ENCODE results near the gene MSH5. TPM values are rescaled to one million over a fixed set of nuclear protein-coding genes. Genes with fewer than 3 reads are reported as not detected.

MSH5 gene
- total and polyA plus RNA-seq, 2 experiments from 2014 or later, result 12.1 to 23.9 TPM

- H3K36me3 ChIP-seq (ENCODE audit: insufficient read depth), result no peaks in the 10 kb centered on the region
- H3K9me2 ChIP-seq (ENCODE audit: insufficient read depth), result no peaks in the 10 kb centered on the region
- H3K36me3 Mint-ChIP-seq (ENCODE audit: low read depth), result no peaks in the 10 kb centered on the region
- no peak overlapping the region for H3K27ac Mint-ChIP-seq
- TF ChIP-seq CREB1 (CRISPR knock-in tag; IDR thresholded peaks at IDR 0.05; ENCODE audit: low read depth), result no peak
- TF ChIP-seq STAT1 (IDR thresholded peaks at IDR 0.05; ENCODE audit: unreplicated experiment), result no peak
- no peak for TF ChIP-seq NANOG (IDR thresholded peaks at IDR 0.05; ENCODE audit: borderline replicate concordance)
- H3K27me3 ChIP-seq (ENCODE audit: insufficient read depth), result no peaks in the 10 kb centered on the region
- peaks cover 19% of the 10 kb centered on the region for H3K27me3 Mint-ChIP-seq (ENCODE audit: insufficient read depth, low read depth, poor library complexity)
- H3F3A ChIP-seq (replicated peaks; ENCODE audit: low read depth), result no peaks in the 10 kb centered on the region
- no peak overlapping the region for H3K4me3 ChIP-seq
- DNase-seq (ENCODE audit: low spot score) (no peak), ATAC-seq (no peak)
- H3K27ac ChIP-seq (ENCODE audit: low read depth), result no peak overlapping the region
- H3K4me2 ChIP-seq, result no peak overlapping the region
- H3K9me3 Mint-ChIP-seq, result no peaks in the 10 kb centered on the region
- H2AFZ ChIP-seq, result no peak overlapping the region
- no peak overlapping the region for H3K4me3 Mint-ChIP-seq
- H3K4me1 Mint-ChIP-seq, result peaks cover 24% of the 10 kb centered on the region
- no peaks in the 10 kb centered on the region for H3K79me2 ChIP-seq (replicated peaks; ENCODE audit: insufficient read depth)
- peaks cover 20% of the 10 kb centered on the region for H3K4me1 ChIP-seq (ENCODE audit: insufficient read depth)
- H4K20me1 ChIP-seq (replicated peaks; ENCODE audit: insufficient read depth), result no peaks in the 10 kb centered on the region
These were observed 28.6 kb upstream of the MSH5 start for GRCh38 chr6:31711233-31711632.

GRCh38 chr6:31712296-31712695, 27.5 kb upstream of the MSH5 start:
- Histone ChIP-seq H3K4me2 (no peak overlapping the region), H3F3A (replicated peaks; ENCODE audit: low read depth) (no peaks in the 10 kb centered on the region), H3K36me3 (ENCODE audit: insufficient read depth) (no peaks in the 10 kb centered on the region), H2AFZ (no peak overlapping the region), H3K4me3 (no peak overlapping the region), H3K79me2 (replicated peaks; ENCODE audit: insufficient read depth) (no peaks in the 10 kb centered on the region), H3K27me3 (ENCODE audit: insufficient read depth) (no peaks in the 10 kb centered on the region), H3K9me2 (ENCODE audit: insufficient read depth) (no peaks in the 10 kb centered on the region), H3K4me1 (ENCODE audit: insufficient read depth) (peaks cover 20% of the 10 kb centered on the region), H3K27ac (ENCODE audit: low read depth) (no peak overlapping the region), H4K20me1 (replicated peaks; ENCODE audit: insufficient read depth) (no peaks in the 10 kb centered on the region)
- H3K4me3 Mint-ChIP-seq, result no peak overlapping the region
- no peak overlapping the region for H3K27ac Mint-ChIP-seq
- ATAC-seq (no peak), DNase-seq (ENCODE audit: low spot score) (no peak)
- H3K9me3 Mint-ChIP-seq, result no peaks in the 10 kb centered on the region
- 0 out of 4 replicates have a peak, but pooled peaks of 1 of the 2 experiments have one; percentile 18 for TF ChIP-seq CTCF (conservative IDR thresholded peaks at IDR 0.05; ENCODE audit: low read depth in 2 of 2)
- TF ChIP-seq POLR2AphosphoS5 (IDR thresholded peaks at IDR 0.05; ENCODE audit: low read depth), result no peak
- H3K27me3 Mint-ChIP-seq (ENCODE audit: insufficient read depth, low read depth, poor library complexity), result peaks cover 18% of the 10 kb centered on the region
- no peaks in the 10 kb centered on the region for H3K36me3 Mint-ChIP-seq (ENCODE audit: low read depth)
- peaks cover 26% of the 10 kb centered on the region for H3K4me1 Mint-ChIP-seq

- Mint-ChIP-seq H3K4me3 (no peak overlapping the region; the same call in 2 of the 3 replicates), H3K27ac (no peak overlapping the region)
- no peak for ATAC-seq
These were observed 26.3 kb upstream of the MSH5 start for GRCh38 chr6:31713465-31713864.

More at GRCh38 chr6:31713465-31713864, 26.3 kb upstream of the MSH5 start:
- Mint-ChIP-seq H3K9me3 (no peaks in the 10 kb centered on the region), H3K27me3 (ENCODE audit: insufficient read depth, low read depth, poor library complexity) (peaks cover 14% of the 10 kb centered on the region), H3K4me1 (peaks cover 38% of the 10 kb centered on the region), H3K36me3 (ENCODE audit: low read depth) (no peaks in the 10 kb centered on the region; the same call in 2 of the 3 replicates)
- Histone ChIP-seq H3K9me2 (ENCODE audit: insufficient read depth) (no peaks in the 10 kb centered on the region), H2AFZ (peak overlapping the region; percentile 100), H3K36me3 (ENCODE audit: insufficient read depth) (no peaks in the 10 kb centered on the region), H3K4me2 (peak overlapping the region; percentile 71), H3K4me3 (peak overlapping the region; percentile 14; the same call in 1 of the 2 replicates), H4K20me1 (replicated peaks; ENCODE audit: insufficient read depth) (no peaks in the 10 kb centered on the region), H3K79me2 (replicated peaks; ENCODE audit: insufficient read depth) (no peaks in the 10 kb centered on the region), H3F3A (replicated peaks; ENCODE audit: low read depth) (no peaks in the 10 kb centered on the region), H3K27ac (ENCODE audit: low read depth) (no peak overlapping the region), H3K27me3 (ENCODE audit: insufficient read depth) (no peaks in the 10 kb centered on the region), H3K4me1 (ENCODE audit: insufficient read depth) (peaks cover 29% of the 10 kb centered on the region)
- DNase-seq (ENCODE audit: low spot score), result no peak
- no peak for TF ChIP-seq POLR2AphosphoS5 (IDR thresholded peaks at IDR 0.05; ENCODE audit: low read depth)
- no peak for TF ChIP-seq ZNF114 (CRISPR knock-in tag; IDR thresholded peaks at IDR 0.05)
